ENCODE data around the gene MRGPRD.

Gene MRGPRD

DNA sequence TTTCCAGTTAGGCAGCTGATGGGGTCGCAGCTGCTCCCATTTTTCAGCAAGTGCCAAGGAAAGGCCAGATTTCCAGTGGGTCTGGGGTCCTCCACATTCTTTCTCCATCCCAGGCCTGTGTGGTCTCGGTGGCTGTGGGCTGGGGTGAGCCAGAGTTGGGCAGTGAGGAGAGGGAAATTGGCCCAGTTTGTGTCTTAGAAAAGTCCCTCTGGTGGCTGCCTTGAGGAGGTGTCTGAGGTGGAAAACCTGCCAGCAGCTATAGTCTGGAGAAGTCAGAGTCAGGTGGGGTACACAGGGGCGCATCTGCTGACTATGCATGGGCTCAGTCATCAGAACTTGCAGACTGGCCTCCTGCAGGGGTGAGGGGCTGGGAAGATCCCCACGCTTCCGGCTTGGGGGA lies 30.5 kb downstream of the MRGPRD start:
- Histone ChIP-seq H3K36me3 (replicated peaks; ENCODE audit: insufficient read depth, low read length) (no peaks in the 10 kb centered on the region), H3K4me3 (ENCODE audit: low read length) (no peak overlapping the region), H3K27me3 (replicated peaks; ENCODE audit: insufficient read depth, low read length) (no peaks in the 10 kb centered on the region), H3K9ac (ENCODE audit: low read length) (no peak overlapping the region), H2AFZ (ENCODE audit: low read length) (no peak overlapping the region), H3K9me3 (replicated peaks; ENCODE audit: insufficient read depth, low read length) (no peaks in the 10 kb centered on the region), H4K20me1 (ENCODE audit: insufficient read depth, low read length) (no peaks in the 10 kb centered on the region), H3F3A (ENCODE audit: insufficient read depth, low read length) (no peaks in the 10 kb centered on the region), H3K9me2 (replicated peaks; ENCODE audit: insufficient read depth, low read length) (no peaks in the 10 kb centered on the region), H3K79me2 (ENCODE audit: low read length) (no peaks in the 10 kb centered on the region), H3K4me1 (ENCODE audit: low read length) (no peaks in the 10 kb centered on the region), H3K27ac (ENCODE audit: low read length) (no peak overlapping the region), H3K4me2 (ENCODE audit: low read depth, low read length) (no peak overlapping the region)
- TF ChIP-seq, protein P1, sequence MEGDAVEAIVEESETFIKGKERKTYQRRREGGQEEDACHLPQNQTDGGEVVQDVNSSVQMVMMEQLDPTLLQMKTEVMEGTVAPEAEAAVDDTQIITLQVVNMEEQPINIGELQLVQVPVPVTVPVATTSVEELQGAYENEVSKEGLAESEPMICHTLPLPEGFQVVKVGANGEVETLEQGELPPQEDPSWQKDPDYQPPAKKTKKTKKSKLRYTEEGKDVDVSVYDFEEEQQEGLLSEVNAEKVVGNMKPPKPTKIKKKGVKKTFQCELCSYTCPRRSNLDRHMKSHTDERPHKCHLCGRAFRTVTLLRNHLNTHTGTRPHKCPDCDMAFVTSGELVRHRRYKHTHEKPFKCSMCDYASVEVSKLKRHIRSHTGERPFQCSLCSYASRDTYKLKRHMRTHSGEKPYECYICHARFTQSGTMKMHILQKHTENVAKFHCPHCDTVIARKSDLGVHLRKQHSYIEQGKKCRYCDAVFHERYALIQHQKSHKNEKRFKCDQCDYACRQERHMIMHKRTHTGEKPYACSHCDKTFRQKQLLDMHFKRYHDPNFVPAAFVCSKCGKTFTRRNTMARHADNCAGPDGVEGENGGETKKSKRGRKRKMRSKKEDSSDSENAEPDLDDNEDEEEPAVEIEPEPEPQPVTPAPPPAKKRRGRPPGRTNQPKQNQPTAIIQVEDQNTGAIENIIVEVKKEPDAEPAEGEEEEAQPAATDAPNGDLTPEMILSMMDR (IDR thresholded peaks at IDR 0.05; ENCODE audit: low read length): peak; percentile 27
- TF ChIP-seq EZH2 (optimal IDR thresholded peaks at IDR 0.05; ENCODE audit: low read depth, low read length): no peak
- DNase-seq: no peak

DNA sequence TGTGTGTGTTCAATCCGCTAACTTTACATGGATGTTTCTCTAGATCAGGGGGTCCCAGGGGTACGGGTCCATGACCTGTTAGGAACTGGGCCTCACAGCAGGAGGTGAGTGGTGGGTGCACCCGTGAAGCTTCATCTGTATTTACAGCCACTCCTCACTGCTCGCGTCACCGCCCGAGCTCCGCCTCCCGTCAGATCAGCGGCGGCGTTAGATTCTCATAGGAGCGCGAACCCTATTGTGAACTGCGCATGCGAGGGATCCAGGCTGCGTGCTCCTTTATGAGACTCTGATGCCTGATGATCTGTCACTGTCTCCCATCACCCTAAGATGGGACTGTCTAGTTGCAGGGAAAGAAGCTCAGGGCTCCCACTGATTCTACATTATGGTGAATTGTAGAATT lies 31.9 kb downstream of the MRGPRD start:
- H3K4me1 ChIP-seq (ENCODE audit: low read length): no peaks in the 10 kb centered on the region
- H3K27ac ChIP-seq (ENCODE audit: low read length): no peak overlapping the region
- H2AFZ ChIP-seq (ENCODE audit: low read length): no peak overlapping the region
- no peaks in the 10 kb centered on the region for H3K36me3 ChIP-seq (replicated peaks; ENCODE audit: insufficient read depth, low read length)
- no peak overlapping the region for H3K4me3 ChIP-seq (ENCODE audit: low read length)
- no peak for DNase-seq
- H3F3A ChIP-seq (ENCODE audit: insufficient read depth, low read length): no peaks in the 10 kb centered on the region
- H4K20me1 ChIP-seq (ENCODE audit: insufficient read depth, low read length): no peaks in the 10 kb centered on the region
- H3K9me3 ChIP-seq (replicated peaks; ENCODE audit: insufficient read depth, low read length): no peaks in the 10 kb centered on the region
- H3K79me2 ChIP-seq (ENCODE audit: low read length): no peaks in the 10 kb centered on the region
- H3K4me2 ChIP-seq (ENCODE audit: low read depth, low read length): no peak overlapping the region
- no peaks in the 10 kb centered on the region for H3K27me3 ChIP-seq (replicated peaks; ENCODE audit: insufficient read depth, low read length)
- TF ChIP-seq EZH2 (optimal IDR thresholded peaks at IDR 0.05; ENCODE audit: low read depth, low read length): no peak
- H3K9me2 ChIP-seq (replicated peaks; ENCODE audit: insufficient read depth, low read length): no peaks in the 10 kb centered on the region
- no peak overlapping the region for H3K9ac ChIP-seq (ENCODE audit: low read length)

DNA sequence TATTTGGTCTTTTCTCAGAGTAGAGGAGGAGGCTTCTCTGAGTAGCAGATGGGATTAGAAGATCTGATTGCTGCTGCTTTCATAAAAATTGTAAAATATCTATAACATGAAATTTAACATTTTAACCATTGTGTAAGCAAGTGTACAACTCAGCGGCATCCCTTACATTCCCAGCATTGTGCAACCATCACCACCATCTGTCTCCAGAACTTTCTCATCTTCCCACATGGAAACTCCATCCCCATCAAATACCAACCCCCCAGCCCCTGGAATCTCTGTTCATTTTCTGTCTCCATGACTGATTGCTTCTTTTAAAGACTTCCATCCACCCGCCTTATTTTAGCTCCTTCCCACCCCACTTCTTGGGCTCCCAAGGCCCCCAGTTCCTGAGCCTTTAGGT lies 32.3 kb downstream of the MRGPRD start:
- H3K79me2 ChIP-seq (ENCODE audit: low read length): no peaks in the 10 kb centered on the region
- DNase-seq: no peak
- no peaks in the 10 kb centered on the region for H3K9me2 ChIP-seq (replicated peaks; ENCODE audit: insufficient read depth, low read length)
- no peak overlapping the region for H3K4me2 ChIP-seq (ENCODE audit: low read depth, low read length)
- H3K27me3 ChIP-seq (replicated peaks; ENCODE audit: insufficient read depth, low read length): no peaks in the 10 kb centered on the region
- H3F3A ChIP-seq (ENCODE audit: insufficient read depth, low read length): no peaks in the 10 kb centered on the region
- no peaks in the 10 kb centered on the region for H3K9me3 ChIP-seq (replicated peaks; ENCODE audit: insufficient read depth, low read length)
- no peak overlapping the region for H3K4me3 ChIP-seq (ENCODE audit: low read length)
- TF ChIP-seq, protein P1 (IDR thresholded peaks at IDR 0.05; ENCODE audit: low read length): no peak
- TF ChIP-seq EZH2 (optimal IDR thresholded peaks at IDR 0.05; ENCODE audit: low read depth, low read length) (no peak), EZH2phosphoT487 (IDR thresholded peaks at IDR 0.05; ENCODE audit: low read length) (no peak)
- H3K9ac ChIP-seq (ENCODE audit: low read length): no peak overlapping the region
- H4K20me1 ChIP-seq (ENCODE audit: insufficient read depth, low read length): no peaks in the 10 kb centered on the region
- H3K27ac ChIP-seq (ENCODE audit: low read length): no peak overlapping the region
- H2AFZ ChIP-seq (ENCODE audit: low read length): no peak overlapping the region
- no peaks in the 10 kb centered on the region for H3K4me1 ChIP-seq (ENCODE audit: low read length)
- H3K36me3 ChIP-seq (replicated peaks; ENCODE audit: insufficient read depth, low read length): no peaks in the 10 kb centered on the region

DNA sequence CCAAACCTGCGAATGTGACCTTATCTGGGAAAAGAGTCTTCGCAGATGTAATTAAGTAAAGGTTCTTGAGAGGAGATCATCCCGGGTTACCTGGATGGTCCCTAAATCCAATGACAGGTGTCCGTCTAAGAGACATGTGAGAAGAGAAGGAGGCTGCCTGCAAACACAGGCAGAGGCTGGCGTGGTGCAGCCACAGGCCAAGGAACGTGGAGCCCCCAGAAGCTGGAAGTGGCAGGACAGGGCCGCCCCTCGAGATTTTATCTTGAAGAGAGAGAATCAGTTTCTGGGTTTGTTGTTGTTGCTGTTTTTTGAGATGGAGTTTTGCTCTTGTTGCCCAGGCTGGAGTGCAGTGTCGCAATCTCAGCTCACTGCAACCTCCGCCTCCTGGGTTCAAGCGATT lies 33.6 kb downstream of the MRGPRD start:
- H3F3A ChIP-seq (ENCODE audit: insufficient read depth, low read length): no peaks in the 10 kb centered on the region
- H4K20me1 ChIP-seq (ENCODE audit: insufficient read depth, low read length): no peaks in the 10 kb centered on the region
- TF ChIP-seq, protein P1 (IDR thresholded peaks at IDR 0.05; ENCODE audit: low read length): no peak
- TF ChIP-seq EZH2phosphoT487 (IDR thresholded peaks at IDR 0.05; ENCODE audit: low read length): no peak
- no peak for TF ChIP-seq EZH2 (optimal IDR thresholded peaks at IDR 0.05; ENCODE audit: low read depth, low read length)
- no peak overlapping the region for H3K27ac ChIP-seq (ENCODE audit: low read length)
- H3K9ac ChIP-seq (ENCODE audit: low read length): no peak overlapping the region
- no peak overlapping the region for H3K4me3 ChIP-seq (ENCODE audit: low read length)
- no peak overlapping the region for H2AFZ ChIP-seq (ENCODE audit: low read length)
- H3K4me2 ChIP-seq (ENCODE audit: low read depth, low read length): no peak overlapping the region
- H3K4me1 ChIP-seq (ENCODE audit: low read length): no peaks in the 10 kb centered on the region
- no peaks in the 10 kb centered on the region for H3K27me3 ChIP-seq (replicated peaks; ENCODE audit: insufficient read depth, low read length)
- H3K36me3 ChIP-seq (replicated peaks; ENCODE audit: insufficient read depth, low read length): no peaks in the 10 kb centered on the region
- no peaks in the 10 kb centered on the region for H3K9me3 ChIP-seq (replicated peaks; ENCODE audit: insufficient read depth, low read length)
- no peaks in the 10 kb centered on the region for H3K79me2 ChIP-seq (ENCODE audit: low read length)
- no peak for DNase-seq
- H3K9me2 ChIP-seq (replicated peaks; ENCODE audit: insufficient read depth, low read length): no peaks in the 10 kb centered on the region
